Effector CD8-positive, alpha-beta T cell (primary cell): ENCODE data around the gene ADAMTS2.
"Not testable (repeated sequence)": the region's sequence is repeated elsewhere in the genome, so short reads cannot be mapped to it uniquely, and the experiment has no call there.

Experiments
- DNase-seq: peaks from one replicate; lab custom pipeline; 2025; lab: John Stamatoyannopoulos, UW

The ADAMTS2 gene

GRCh38 chr5:179325296-179326031 lies 19.8 kb downstream of the ADAMTS2 start:
- no peak for DNase-seq

GRCh38 chr5:179324760-179325295 lies 20.4 kb downstream of the ADAMTS2 start:
- DNase-seq: no peak

GRCh38 chr5:179324316-179324715 lies 20.9 kb downstream of the ADAMTS2 start:
- DNase-seq: not testable (repeated sequence)

- DNase-seq: no peak
Observed at GRCh38 chr5:179323026-179323870, 22.0 kb downstream of the ADAMTS2 start.

GRCh38 chr5:179322071-179323025 lies 22.9 kb downstream of the ADAMTS2 start:
- DNase-seq: no peak

- DNase-seq: no peak
Observed at GRCh38 chr5:179321206-179321987, 23.9 kb downstream of the ADAMTS2 start.

GRCh38 chr5:179319741-179320281 lies 25.4 kb downstream of the ADAMTS2 start:
- DNase-seq: no peak

GRCh38 chr5:179319123-179319522 lies 26.1 kb downstream of the ADAMTS2 start:
- no peak for DNase-seq

GRCh38 chr5:179318221-179318955 lies 26.9 kb downstream of the ADAMTS2 start:
- no peak for DNase-seq

- DNase-seq: no peak
Observed at GRCh38 chr5:179317411-179318220, 27.6 kb downstream of the ADAMTS2 start.

GRCh38 chr5:179316982-179317381 lies 28.3 kb downstream of the ADAMTS2 start:
- no peak for DNase-seq

- DNase-seq: no peak
Observed at GRCh38 chr5:179316111-179316551, 29.1 kb downstream of the ADAMTS2 start.

- DNase-seq: no peak
Observed at GRCh38 chr5:179315356-179315890, 29.8 kb downstream of the ADAMTS2 start.

GRCh38 chr5:179314606-179315355 lies 30.5 kb downstream of the ADAMTS2 start:
- no peak for DNase-seq

GRCh38 chr5:179313849-179314521 lies 31.3 kb downstream of the ADAMTS2 start:
- no peak for DNase-seq

- no peak for DNase-seq
Observed at GRCh38 chr5:179312557-179313235, 32.6 kb downstream of the ADAMTS2 start.

GRCh38 chr5:179311581-179311980 lies 33.7 kb downstream of the ADAMTS2 start:
- no peak for DNase-seq
